Neural cell (in vitro differentiated cells): ENCODE results near the gene NEDD9. TPM values are rescaled to one million over a fixed set of nuclear protein-coding genes. Genes with fewer than 3 reads are reported as not detected.

Experiments used
- H2AFZ ChIP-seq: fragments of 200-600, 300-800 bp; sonication (generic), shearing (Covaris generic); 2 replicates; pipeline ENCODE4 v1.6.0; 2014; ENCODE audit warnings: low read depth, mild to moderate bottlenecking, antibody characterized with exemption, low read length, moderate library complexity
- H3F3A ChIP-seq: fragments of 200-600 bp; shearing (Covaris generic); 2 replicates; pipeline ENCODE4 v1.6.1; 2016; ENCODE audit warnings: mild to moderate bottlenecking, moderate library complexity, mixed read lengths, antibody characterized with exemption, low read length; ENCODE audit not compliant: insufficient read depth, poor library complexity, severe bottlenecking
- H3K27ac ChIP-seq: fragments of 200-600, 300-800 bp; sonication (generic), shearing (Covaris generic); 2 replicates; pipeline ENCODE4 v1.5.1; 2014; ENCODE audit warnings: mild to moderate bottlenecking, low read length, moderate library complexity
- H3K27me3 ChIP-seq: fragments of 300-800, 200-600 bp; sonication (generic), shearing (Covaris generic); 2 replicates; pipeline ENCODE4 v1.6.0; 2014; ENCODE audit warnings: mild to moderate bottlenecking, low read depth, low read length, moderate library complexity; ENCODE audit not compliant: insufficient read depth
- H3K36me3 ChIP-seq: fragments of 300-800, 200-600 bp; sonication (generic), shearing (Covaris generic); 2 replicates; pipeline ENCODE4 v1.5.1; 2014; ENCODE audit warnings: mild to moderate bottlenecking, antibody characterized with exemption, low read length, moderate library complexity; ENCODE audit not compliant: insufficient read depth
- H3K4me2 ChIP-seq: fragments of 300-800, 200-600 bp; sonication (generic), shearing (Covaris generic); 2 replicates; pipeline ENCODE4 v1.6.0; 2014; ENCODE audit warnings: mild to moderate bottlenecking, low read length
- H3K4me3 ChIP-seq: fragments of 300-800, 200-600 bp; sonication (generic), shearing (Covaris generic); 2 replicates; pipeline ENCODE4 v1.5.1; 2014; ENCODE audit warnings: mild to moderate bottlenecking, low read length, moderate library complexity
- H3K79me2 ChIP-seq: fragments of 200-600 bp; shearing (Covaris generic); replicated peaks from 2 replicates; pipeline ENCODE4 v1.6.0; 2014; ENCODE audit warnings: mild to moderate bottlenecking, low read length, moderate library complexity; ENCODE audit not compliant: insufficient read depth
- H3K9ac ChIP-seq: fragments of 300-800, 200-600 bp; sonication (generic), shearing (Covaris generic); 2 replicates; pipeline ENCODE4 v1.6.1; 2016; ENCODE audit warnings: mild to moderate bottlenecking, low read length, mixed read lengths
- H3K9me2 ChIP-seq: fragments of 200-600 bp; shearing (Covaris generic); 2 replicates; pipeline ENCODE4 v1.6.1; 2016; ENCODE audit warnings: mild to moderate bottlenecking, low read length, mixed read lengths; ENCODE audit not compliant: insufficient read depth
- H3K9me3 ChIP-seq: fragments of 200-600, 300-800 bp; sonication (generic), shearing (Covaris generic); 2 replicates; pipeline ENCODE4 v1.6.1; 2016; ENCODE audit warnings: mild to moderate bottlenecking, mixed run types, low read length, moderate library complexity, mixed read lengths
- H4K20me1 ChIP-seq: fragments of 200-600 bp; shearing (Covaris generic); 2 replicates; pipeline ENCODE4 v1.6.1; 2016; ENCODE audit warnings: mild to moderate bottlenecking, mixed run types; ENCODE audit not compliant: insufficient read depth
- CTCF ChIP-seq: fragments of 450-650 bp; IDR thresholded peaks from 2 replicates; pipeline ENCODE4 v1.5.1; 2014; ENCODE audit warnings: antibody characterized with exemption, mild to moderate bottlenecking, moderate library complexity; ENCODE audit not compliant: poor library complexity, severe bottlenecking
- EP300 ChIP-seq: fragments of 450-650 bp; conservative IDR thresholded peaks from 2 replicates; pipeline ENCODE4 v1.6.1; 2014; ENCODE audit warnings: antibody characterized with exemption, mild to moderate bottlenecking, moderate library complexity; ENCODE audit not compliant: poor library complexity, severe bottlenecking
- EZH2 ChIP-seq: fragments of 200-600, 300-800 bp; shearing (Covaris generic), sonication (generic); IDR thresholded peaks from 2 replicates; pipeline ENCODE4 v1.6.1; 2014; ENCODE audit warnings: antibody characterized with exemption, low read length, borderline replicate concordance, mild to moderate bottlenecking; ENCODE audit not compliant: insufficient read depth, poor library complexity, severe bottlenecking
- MXI1 ChIP-seq: fragments of 450-650 bp; conservative IDR thresholded peaks from 2 replicates; pipeline ENCODE4 v1.6.1; 2014; ENCODE audit warnings: antibody characterized with exemption, mild to moderate bottlenecking; ENCODE audit not compliant: poor library complexity, severe bottlenecking
- POLR2AphosphoS5 ChIP-seq: IDR thresholded peaks from 2 replicates; pipeline ENCODE4 v1.6.1; 2012
- RAD21 ChIP-seq: fragments of 450-650 bp; conservative IDR thresholded peaks from 2 replicates; pipeline ENCODE4 v1.6.1; 2014; ENCODE audit warnings: antibody characterized with exemption, mild to moderate bottlenecking, moderate library complexity
- REST ChIP-seq: IDR thresholded peaks from 2 replicates; pipeline ENCODE4 v1.6.1; 2012; ENCODE audit warnings: borderline replicate concordance
- SMC3 ChIP-seq: fragments of 450-650 bp; conservative IDR thresholded peaks from 2 replicates; pipeline ENCODE4 v1.6.1; 2014; ENCODE audit warnings: antibody characterized with exemption, mild to moderate bottlenecking, moderate library complexity; ENCODE audit not compliant: poor library complexity
- TAF1 ChIP-seq: IDR thresholded peaks from 2 replicates; pipeline ENCODE4 v1.6.1; 2012; ENCODE audit warnings: low read depth
- polyA plus RNA-seq: library from polyadenylated mRNA; depleted of rRNA; stranded (reverse); fragments of >200 nt; gene quantifications from 2 replicates; pipeline ENCODE4 v1.2.3, GENCODE V29; 2014

The NEDD9 gene
- polyA plus RNA-seq, 1 donor from 2014 or later: 0.11 TPM

- H3K36me3 ChIP-seq: no peaks in the 10 kb centered on the region
- H3K4me3 ChIP-seq: no peak overlapping the region
- H3K4me2 ChIP-seq: no peak overlapping the region
- no peak overlapping the region for H3K9ac ChIP-seq
- no peak overlapping the region for H3K27ac ChIP-seq
- H3K27me3 ChIP-seq: no peaks in the 10 kb centered on the region
- no peaks in the 10 kb centered on the region for H3K9me3 ChIP-seq
- no peaks in the 10 kb centered on the region for H3F3A ChIP-seq
- H3K9me2 ChIP-seq: no peaks in the 10 kb centered on the region
- no peaks in the 10 kb centered on the region for H4K20me1 ChIP-seq
- H3K79me2 ChIP-seq: no peaks in the 10 kb centered on the region
- no peak for TF ChIP-seq EZH2
- TF ChIP-seq SMC3: no peak
- no peak for TF ChIP-seq TAF1
- no peak overlapping the region for H2AFZ ChIP-seq
Measured at GRCh38 chr6:11221623-11222384, 10.7 kb downstream of the NEDD9 start.

GRCh38 chr6:11219400-11219834, 13.1 kb downstream of the NEDD9 start:
- Histone ChIP-seq H2AFZ (no peak overlapping the region), H4K20me1 (no peaks in the 10 kb centered on the region), H3K79me2 (no peaks in the 10 kb centered on the region), H3K4me2 (no peak overlapping the region), H3K9me3 (no peaks in the 10 kb centered on the region), H3K27me3 (no peaks in the 10 kb centered on the region), H3K27ac (no peak overlapping the region), H3K36me3 (no peaks in the 10 kb centered on the region), H3K9me2 (no peaks in the 10 kb centered on the region), H3K4me3 (no peak overlapping the region), H3F3A (no peaks in the 10 kb centered on the region), H3K9ac (no peak overlapping the region)
- no peak for TF ChIP-seq EP300
- TF ChIP-seq REST: no peak
- TF ChIP-seq MXI1: no peak
- no peak for TF ChIP-seq CTCF
- no peak for TF ChIP-seq SMC3
- TF ChIP-seq POLR2AphosphoS5: no peak
- no peak for TF ChIP-seq TAF1
- no peak for TF ChIP-seq RAD21
